H1 (cell line): ENCODE measurements around the gene CFAP161. TPM values are rescaled to one million over a fixed set of nuclear protein-coding genes. Genes with fewer than 3 reads are reported as not detected.

Source experiments
- CTCF ChIA-PET: fragments of 300-600 bp; sonication (Branson Sonifier 250); formaldehyde crosslinking; loops from one replicate; lab custom pipeline; 2021; ENCODE audit not compliant: partially characterized antibody; lab: Charles Lee
- POLR2A ChIA-PET: fragments of 300-600 bp; sonication (Branson Sonifier 250); formaldehyde crosslinking; loops from one replicate; lab custom pipeline; 2021; ENCODE audit warnings: inconsistent platforms; ENCODE audit not compliant: partially characterized antibody; lab: Charles Lee
- DNase-seq, 2 experiments: peaks; one replicate each; pipeline versions ENCODE4 v3.0.0 to v3.0.0-alpha.2; 2010 to 2022; ENCODE audit warnings: low spot score in 2 of 2, low read depth in 1 of 2, mixed read lengths in 1 of 2
- FAIRE-seq: peaks from 2 replicates; lab custom pipeline; 2011; peaks lifted over from hg19 to GRCh38; lab: Jason Lieb, UNC
- H2AFZ ChIP-seq: 2 replicates; pipeline ENCODE4 v1.8.1; 2012; ENCODE audit warnings: low read length, inconsistent platforms
- H2AK5ac ChIP-seq: 2 replicates; pipeline ENCODE4 v1.6.1; 2013; ENCODE audit warnings: low read depth, low read length
- H2BK120ac ChIP-seq: replicated peaks from 2 replicates; pipeline ENCODE3; 2013; ENCODE audit warnings: low read depth, low read length, inconsistent platforms
- H2BK12ac ChIP-seq: 2 replicates; pipeline ENCODE4 v1.6.1; 2013; ENCODE audit warnings: low read depth, low read length
- H2BK15ac ChIP-seq: 2 replicates; pipeline ENCODE4 v1.6.1; 2013; ENCODE audit warnings: low read length
- H2BK20ac ChIP-seq: 2 replicates; pipeline ENCODE4 v1.6.1; 2013; ENCODE audit warnings: low read length
- H2BK5ac ChIP-seq: 2 replicates; pipeline ENCODE4 v1.6.1; 2013; ENCODE audit warnings: low read depth, low read length
- H3K14ac ChIP-seq: 2 replicates; pipeline ENCODE4 v1.6.1; 2013; ENCODE audit warnings: inconsistent platforms; ENCODE audit not compliant: insufficient read length
- H3K18ac ChIP-seq: 2 replicates; pipeline ENCODE4 v1.6.1; 2013; ENCODE audit warnings: low read length; ENCODE audit errors: extremely low read depth
- H3K23ac ChIP-seq: 2 replicates; pipeline ENCODE4 v1.6.1; 2013; ENCODE audit warnings: inconsistent platforms; ENCODE audit not compliant: insufficient read length
- H3K23me2 ChIP-seq: 2 replicates; pipeline ENCODE4 v1.6.1; 2013; ENCODE audit warnings: low read depth, low read length
- H3K27ac ChIP-seq: 2 replicates; pipeline ENCODE4 v1.6.1; 2011; ENCODE audit warnings: low read depth, low read length, inconsistent platforms
- H3K27me3 ChIP-seq, 4 experiments: replicated peaks in 1 of 4; 1 replicate in 1 of 4; 2 replicates in 3 of 4; pipeline versions ENCODE4 v1.6.1 to v1.8.1; 2011 to 2013; ENCODE audit warnings: low read length in 3 of 4, mild to moderate bottlenecking in 3 of 4, inconsistent platforms in 2 of 4, mixed read lengths in 2 of 4, moderate library complexity in 1 of 4; ENCODE audit not compliant: control insufficient read depth in 3 of 4, insufficient read depth in 3 of 4; ENCODE audit errors: extremely low read depth in 1 of 4
- H3K36me3 ChIP-seq, 4 experiments: 2 replicates each; pipeline versions ENCODE4 v1.6.1 to v1.8.1; 2011 to 2013; ENCODE audit warnings: mild to moderate bottlenecking in 4 of 4, low read length in 3 of 4, moderate library complexity in 2 of 4, control low read depth in 1 of 4, inconsistent platforms in 1 of 4; ENCODE audit not compliant: insufficient read depth in 4 of 4, control insufficient read depth in 2 of 4
- H3K4ac ChIP-seq: replicated peaks from 2 replicates; pipeline ENCODE3; 2013; ENCODE audit warnings: low read length, low read depth, mixed read lengths, inconsistent platforms; ENCODE audit not compliant: insufficient read length
- H3K4me1 ChIP-seq, 4 experiments: replicated peaks in 1 of 4; 1 replicate in 1 of 4; 2 replicates in 3 of 4; pipeline versions ENCODE4 v1.6.1 to v1.8.1; 2011 to 2013; ENCODE audit warnings: low read length in 3 of 4, inconsistent platforms in 2 of 4, mixed read lengths in 1 of 4; ENCODE audit not compliant: insufficient read depth in 4 of 4, control insufficient read depth in 3 of 4
- H3K4me2 ChIP-seq, 2 experiments: 2 replicates each; pipeline versions ENCODE4 v1.6.1 to v1.8.1; 2011 to 2013; ENCODE audit warnings: low read depth in 2 of 2, low read length in 2 of 2, control low read depth in 1 of 2, inconsistent platforms in 1 of 2, mild to moderate bottlenecking in 1 of 2; ENCODE audit not compliant: insufficient read depth in 1 of 2
- H3K4me3 ChIP-seq, 4 experiments: fragments of 200-600, 300-600 bp in 1 of 4; sonication (generic), shearing (Covaris generic), sonication (Bioruptor Twin) in 1 of 4; 2 replicates each; pipeline versions ENCODE4 v1.5.1 to v1.8.1; 2011 to 2016; ENCODE audit warnings: low read length in 4 of 4, low read depth in 3 of 4, control low read depth in 2 of 4, inconsistent platforms in 2 of 4, mild to moderate bottlenecking in 2 of 4, mixed read lengths in 1 of 4, moderate library complexity in 1 of 4; ENCODE audit not compliant: insufficient read depth in 2 of 4; ENCODE audit errors: extremely low read depth in 1 of 4
- H3K56ac ChIP-seq: replicated peaks from 2 replicates; pipeline ENCODE3; 2013; ENCODE audit warnings: low read depth, mild to moderate bottlenecking, mixed read lengths, low read length, inconsistent platforms; ENCODE audit not compliant: insufficient read length
- H3K79me1 ChIP-seq: 2 replicates; pipeline ENCODE4 v1.6.1; 2013; ENCODE audit warnings: low read depth, low read length, control low read depth
- H3K79me2 ChIP-seq, 2 experiments: 2 replicates each; pipeline versions ENCODE4 v1.6.1 to v1.8.1; 2012 to 2013; ENCODE audit warnings: low read length in 2 of 2, mild to moderate bottlenecking in 2 of 2, inconsistent platforms in 1 of 2; ENCODE audit not compliant: insufficient read depth in 2 of 2, control insufficient read depth in 1 of 2
- H3K9ac ChIP-seq, 4 experiments: replicated peaks in 1 of 4; 1 replicate in 1 of 4; 2 replicates in 3 of 4; pipeline versions ENCODE4 v1.6.1 to v1.8.1; 2011 to 2013; ENCODE audit warnings: low read depth in 3 of 4, low read length in 3 of 4, control low read depth in 2 of 4, mild to moderate bottlenecking in 2 of 4, moderate library complexity in 2 of 4, inconsistent platforms in 1 of 4; ENCODE audit errors: extremely low read depth in 1 of 4
- H3K9me3 ChIP-seq, 2 experiments: 2 replicates each; pipeline versions ENCODE4 v1.6.1 to v1.8.1; 2012 to 2013; ENCODE audit warnings: mild to moderate bottlenecking in 2 of 2, moderate library complexity in 2 of 2, control low read depth in 1 of 2, inconsistent platforms in 1 of 2, low read depth in 1 of 2, low read length in 1 of 2, mixed read lengths in 1 of 2; ENCODE audit not compliant: insufficient read depth in 2 of 2
- H4K20me1 ChIP-seq, 2 experiments: replicated peaks in 1 of 2; 2 replicates each; pipeline versions ENCODE3 to v1.8.1; 2011 to 2013; ENCODE audit warnings: inconsistent platforms in 2 of 2, low read length in 2 of 2, mild to moderate bottlenecking in 1 of 2; ENCODE audit not compliant: insufficient read depth in 2 of 2, control insufficient read depth in 1 of 2
- H4K5ac ChIP-seq: 2 replicates; pipeline ENCODE4 v1.6.1; 2013; ENCODE audit warnings: low read length, low read depth, mixed read lengths, inconsistent platforms; ENCODE audit not compliant: insufficient read length
- H4K8ac ChIP-seq: 2 replicates; pipeline ENCODE4 v1.8.0; 2013; ENCODE audit warnings: mild to moderate bottlenecking, moderate library complexity, low read length, inconsistent platforms; ENCODE audit not compliant: insufficient read depth; ENCODE audit errors: extremely low read depth
- H4K91ac ChIP-seq: replicated peaks from 2 replicates; pipeline ENCODE3; 2013; ENCODE audit warnings: low read length, mixed read lengths, inconsistent platforms; ENCODE audit not compliant: insufficient read length
- ASH2L ChIP-seq: fragments of 200-600, 300-600 bp; sonication (generic); IDR thresholded peaks from one replicate; pipeline ENCODE4 v1.7.1; 2017; ENCODE audit warnings: low read length
- ATF3 ChIP-seq: IDR thresholded peaks from 2 replicates; pipeline ENCODE4 v1.6.1; 2011; ENCODE audit warnings: low read depth, mild to moderate bottlenecking, low read length; ENCODE audit not compliant: insufficient read depth
- CEBPB ChIP-seq: IDR thresholded peaks from 2 replicates; pipeline ENCODE4 v1.6.1; 2012; ENCODE audit warnings: low read depth, low read length
- CHD1 ChIP-seq: IDR thresholded peaks from 2 replicates; pipeline ENCODE4 v1.6.1; 2012; ENCODE audit warnings: low read depth, low read length, improper control_type of control experiment
- CREB1 ChIP-seq: IDR thresholded peaks from 2 replicates; pipeline ENCODE4 v1.6.1; 2012; ENCODE audit warnings: inconsistent platforms
- GTF2F1 ChIP-seq: IDR thresholded peaks from 2 replicates; pipeline ENCODE4 v1.6.1; 2012; ENCODE audit warnings: low read depth, low read length, improper control_type of control experiment, borderline replicate concordance
- JUN ChIP-seq: IDR thresholded peaks from 2 replicates; pipeline ENCODE4 v1.6.1; 2011; ENCODE audit warnings: low read depth, mild to moderate bottlenecking, improper control_type of control experiment, low read length
- KDM4A ChIP-seq: IDR thresholded peaks from one replicate; pipeline ENCODE4 v1.7.1; 2012; ENCODE audit warnings: low read depth, mild to moderate bottlenecking, moderate library complexity, low read length, inconsistent platforms; ENCODE audit not compliant: severe bottlenecking
- NRF1 ChIP-seq: IDR thresholded peaks from 2 replicates; pipeline ENCODE4 v1.6.1; 2011; ENCODE audit warnings: mild to moderate bottlenecking, low read depth, low read length, improper control_type of control experiment
- POLR2A ChIP-seq, 2 experiments: IDR thresholded peaks; 1 replicate in 1 of 2; 2 replicates in 1 of 2; pipeline ENCODE4 v1.6.1; 2011; ENCODE audit warnings: low read depth in 2 of 2, low read length in 2 of 2, mild to moderate bottlenecking in 2 of 2; ENCODE audit errors: control extremely low read depth in 1 of 2
- POU5F1 ChIP-seq: IDR thresholded peaks from 2 replicates; pipeline ENCODE4 v1.6.1; 2011; ENCODE audit warnings: low read depth, mild to moderate bottlenecking, low read length, moderate library complexity
- RNF2 ChIP-seq: fragments of 200-900, 300-1000 bp; sonication (generic); IDR thresholded peaks from 2 replicates; pipeline ENCODE4 v1.7.1; 2016; ENCODE audit warnings: borderline replicate concordance, low read depth, mild to moderate bottlenecking, antibody characterized with exemption, low read length; ENCODE audit not compliant: poor library complexity, severe bottlenecking; ENCODE audit errors: missing control alignments
- SIN3A ChIP-seq, 2 experiments: IDR thresholded peaks in 1 of 2; conservative IDR thresholded peaks in 1 of 2; 2 replicates each; pipeline ENCODE4 v1.6.1; 2011 to 2012; ENCODE audit warnings: low read length in 2 of 2, improper control_type of control experiment in 1 of 2, low read depth in 1 of 2, mild to moderate bottlenecking in 1 of 2
- SP2 ChIP-seq: IDR thresholded peaks from 2 replicates; pipeline ENCODE4 v1.6.1; 2012; ENCODE audit warnings: mild to moderate bottlenecking, low read length, inconsistent platforms
- SUZ12 ChIP-seq: fragments of 200-600 bp; sonication (generic); IDR thresholded peaks from 2 replicates; pipeline ENCODE4 v1.6.1; 2012; ENCODE audit warnings: mild to moderate bottlenecking, inconsistent platforms, low read length, moderate library complexity, mixed read lengths
- WGBS, 2 experiments: shearing (Covaris generic) in 1 of 2; methylation state at CpG; one replicate each; pipeline versions ENCODE4 v1.1.6 to v1.1.7; 2013 to 2015; ENCODE audit warnings: low lambda C conversion rate in 2 of 2, mixed read lengths in 2 of 2, inconsistent platforms in 1 of 2, low coverage in 1 of 2, missing lambda C conversion rate in 1 of 2; ENCODE audit not compliant: insufficient replicate concordance in 2 of 2, insufficient coverage in 1 of 2, insufficient read length in 1 of 2; ENCODE audit errors: extremely low coverage in 1 of 2, missing lambda C conversion rate in 1 of 2; 5-methylcytosine and 5-hydroxymethylcytosine counted together
- polyA plus RNA-seq, 7 experiments: library from polyadenylated mRNA; depleted of rRNA in 3 of 7; stranded (reverse) in 5 of 7; unstranded in 2 of 7; fragments of >200 nt in 5 of 7; fragments of 200-250 nt in 2 of 7; gene quantifications; 1 replicate in 5 of 7; 2 replicates in 1 of 7; 4 replicates in 1 of 7; pipeline versions ENCODE4 v1.2.1 to v1.2.3, GENCODE V29; 2011 to 2013; ENCODE audit warnings: missing spikeins in 2 of 7, mixed read lengths in 2 of 7
- total RNA-seq: library from RNA; stranded (reverse); fragmentation: NEBNext Ultra II Directional; extraction: Animal tissue kit (Norgen Biotek cat#: 25700); gene quantifications from 2 replicates; pipeline ENCODE4 v1.2.1, GENCODE V29; 2021

CFAP161 gene
- total and polyA plus RNA-seq, 2 of the 8 experiments (the other 6 are each of a cell fraction or from before 2014, with no cell fraction given): 0.05 TPM; not detected in 1

GRCh38 chr15:81168644-81169043, 34.6 kb downstream of the CFAP161 start:
- Histone ChIP-seq H4K8ac (no peak overlapping the region), H2AFZ (no peak overlapping the region), H3K27ac (no peak overlapping the region), H2BK12ac (no peak overlapping the region), H3K23ac (no peak overlapping the region), H2BK120ac (no peak overlapping the region), H4K91ac (no peak overlapping the region), H3K79me1 (no peaks in the 10 kb centered on the region), H3K9ac (no peak overlapping the region), H2BK5ac (no peak overlapping the region), H3K14ac (no peak overlapping the region), H2BK20ac (no peak overlapping the region), H3K4me2 (no peak overlapping the region), H3K79me2 (no peaks in the 10 kb centered on the region), H3K23me2 (no peaks in the 10 kb centered on the region), H3K9me3 (no peaks in the 10 kb centered on the region), H3K27me3 (no peaks in the 10 kb centered on the region), H4K20me1 (no peaks in the 10 kb centered on the region), H4K5ac (no peak overlapping the region), H2AK5ac (no peak overlapping the region), H3K56ac (no peak overlapping the region), H3K36me3 (no peaks in the 10 kb centered on the region), H2BK15ac (no peak overlapping the region), H3K4me3 (no peak overlapping the region), H3K18ac (no peak overlapping the region), H3K4ac (no peak overlapping the region), H3K4me1 (no peaks in the 10 kb centered on the region)
- WGBS, 2 experiments: 87% methylated on average over 2 of the region's 2 CpGs; no CpG with 5 or more reads in 1 of the 2 experiments
- ChIA-PET POLR2A (interaction anchor here (0.6 kb wide), 1 partner anchor 12 kb away, joined by 3 read pairs; no protein-coding TSS in a partner anchor), CTCF (interaction anchor here (0.7 to 4.3 kb wide), 9 partner anchors 8 to 603 kb away, joined by 3 to 23 read pairs (median 3); no protein-coding TSS in a partner anchor)
- no peak for DNase-seq
- FAIRE-seq: no peak
- TF ChIP-seq POU5F1: no peak
- no peak for TF ChIP-seq CEBPB
- TF ChIP-seq RNF2: no peak
- TF ChIP-seq SUZ12: no peak
- TF ChIP-seq ATF3: no peak
- TF ChIP-seq NRF1: no peak
- TF ChIP-seq CREB1: no peak
- no peak for TF ChIP-seq ASH2L
- no peak for TF ChIP-seq CHD1
- no peak for TF ChIP-seq JUN
- TF ChIP-seq KDM4A: no peak
- TF ChIP-seq GTF2F1: no peak
- no peak for TF ChIP-seq SIN3A (conservative IDR thresholded peaks at IDR 0.05 in 1 of 2, IDR thresholded peaks at IDR 0.05 in 1 of 2; ENCODE audit: low read depth in 1 of 2, low read length in 2 of 2)
- no peak for TF ChIP-seq SP2
- no peak for TF ChIP-seq POLR2A (IDR thresholded peaks at IDR 0.05; ENCODE audit: control extremely low read depth in 1 of 2, low read depth in 2 of 2, low read length in 2 of 2)
